Stimulated activated CD8-positive, alpha-beta memory T cell treated with anti-CD3 and anti-CD28 coated beads, Interleukin-2, amount 100 ng/mL, for 1 hour (primary cell): ENCODE data around the gene RAB1B.

ENCODE experiments used
- DNase-seq, 2 donors: peaks; one replicate each; pipeline ENCODE4 v3.0.0-alpha.2; 2020; ENCODE audit warnings: low read depth in 2 of 2

Gene RAB1B

GRCh38 chr11:66321606-66322005 is 53.2 kb downstream of the RAB1B start:
- no peak for DNase-seq

- no peak for DNase-seq
Measured at GRCh38 chr11:66322732-66323427, 54.4 kb downstream of the RAB1B start.

- no peak for DNase-seq
Measured at GRCh38 chr11:66323684-66324083, 55.2 kb downstream of the RAB1B start.

- no peak for DNase-seq
Measured at GRCh38 chr11:66324664-66325063, 56.2 kb downstream of the RAB1B start.

- DNase-seq: no peak
Measured at GRCh38 chr11:66325263-66325671, 56.8 kb downstream of the RAB1B start.

GRCh38 chr11:66326261-66327111 is 58.0 kb downstream of the RAB1B start:
- DNase-seq: no peak
